Measurements from ENCODE around the gene GUCY2C.

DNA sequence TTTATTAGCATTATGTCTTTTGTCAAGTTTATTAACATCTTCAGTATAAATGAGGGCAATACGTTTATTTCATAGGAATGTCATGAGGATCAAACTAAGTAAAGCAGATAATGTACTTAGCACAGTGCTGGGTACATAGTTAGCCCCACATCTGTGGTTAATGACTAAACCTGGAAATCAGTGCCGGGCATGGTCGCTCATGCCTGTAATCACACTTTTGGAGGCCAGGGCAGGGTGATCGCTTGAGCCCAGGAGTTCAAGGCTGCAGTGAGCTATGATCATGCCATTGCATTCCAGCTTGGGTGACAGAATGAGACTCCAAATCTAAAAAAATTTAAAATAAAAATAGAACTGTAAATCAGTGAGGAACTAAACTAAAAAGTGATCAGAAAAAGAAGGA, 44.8 kb upstream of the GUCY2C start:
- TF ChIP-seq, protein P1, sequence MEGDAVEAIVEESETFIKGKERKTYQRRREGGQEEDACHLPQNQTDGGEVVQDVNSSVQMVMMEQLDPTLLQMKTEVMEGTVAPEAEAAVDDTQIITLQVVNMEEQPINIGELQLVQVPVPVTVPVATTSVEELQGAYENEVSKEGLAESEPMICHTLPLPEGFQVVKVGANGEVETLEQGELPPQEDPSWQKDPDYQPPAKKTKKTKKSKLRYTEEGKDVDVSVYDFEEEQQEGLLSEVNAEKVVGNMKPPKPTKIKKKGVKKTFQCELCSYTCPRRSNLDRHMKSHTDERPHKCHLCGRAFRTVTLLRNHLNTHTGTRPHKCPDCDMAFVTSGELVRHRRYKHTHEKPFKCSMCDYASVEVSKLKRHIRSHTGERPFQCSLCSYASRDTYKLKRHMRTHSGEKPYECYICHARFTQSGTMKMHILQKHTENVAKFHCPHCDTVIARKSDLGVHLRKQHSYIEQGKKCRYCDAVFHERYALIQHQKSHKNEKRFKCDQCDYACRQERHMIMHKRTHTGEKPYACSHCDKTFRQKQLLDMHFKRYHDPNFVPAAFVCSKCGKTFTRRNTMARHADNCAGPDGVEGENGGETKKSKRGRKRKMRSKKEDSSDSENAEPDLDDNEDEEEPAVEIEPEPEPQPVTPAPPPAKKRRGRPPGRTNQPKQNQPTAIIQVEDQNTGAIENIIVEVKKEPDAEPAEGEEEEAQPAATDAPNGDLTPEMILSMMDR (tag by site-specific recombination; IDR thresholded peaks at IDR 0.05): no peak
- TF ChIP-seq ZBTB17 (tag by site-specific recombination; IDR thresholded peaks at IDR 0.05) (no peak), ZNF623 (tag by site-specific recombination; IDR thresholded peaks at IDR 0.05) (no peak), ZNF571 (tag by site-specific recombination; IDR thresholded peaks at IDR 0.05) (no peak)
- TF ChIP-seq, protein P2, sequence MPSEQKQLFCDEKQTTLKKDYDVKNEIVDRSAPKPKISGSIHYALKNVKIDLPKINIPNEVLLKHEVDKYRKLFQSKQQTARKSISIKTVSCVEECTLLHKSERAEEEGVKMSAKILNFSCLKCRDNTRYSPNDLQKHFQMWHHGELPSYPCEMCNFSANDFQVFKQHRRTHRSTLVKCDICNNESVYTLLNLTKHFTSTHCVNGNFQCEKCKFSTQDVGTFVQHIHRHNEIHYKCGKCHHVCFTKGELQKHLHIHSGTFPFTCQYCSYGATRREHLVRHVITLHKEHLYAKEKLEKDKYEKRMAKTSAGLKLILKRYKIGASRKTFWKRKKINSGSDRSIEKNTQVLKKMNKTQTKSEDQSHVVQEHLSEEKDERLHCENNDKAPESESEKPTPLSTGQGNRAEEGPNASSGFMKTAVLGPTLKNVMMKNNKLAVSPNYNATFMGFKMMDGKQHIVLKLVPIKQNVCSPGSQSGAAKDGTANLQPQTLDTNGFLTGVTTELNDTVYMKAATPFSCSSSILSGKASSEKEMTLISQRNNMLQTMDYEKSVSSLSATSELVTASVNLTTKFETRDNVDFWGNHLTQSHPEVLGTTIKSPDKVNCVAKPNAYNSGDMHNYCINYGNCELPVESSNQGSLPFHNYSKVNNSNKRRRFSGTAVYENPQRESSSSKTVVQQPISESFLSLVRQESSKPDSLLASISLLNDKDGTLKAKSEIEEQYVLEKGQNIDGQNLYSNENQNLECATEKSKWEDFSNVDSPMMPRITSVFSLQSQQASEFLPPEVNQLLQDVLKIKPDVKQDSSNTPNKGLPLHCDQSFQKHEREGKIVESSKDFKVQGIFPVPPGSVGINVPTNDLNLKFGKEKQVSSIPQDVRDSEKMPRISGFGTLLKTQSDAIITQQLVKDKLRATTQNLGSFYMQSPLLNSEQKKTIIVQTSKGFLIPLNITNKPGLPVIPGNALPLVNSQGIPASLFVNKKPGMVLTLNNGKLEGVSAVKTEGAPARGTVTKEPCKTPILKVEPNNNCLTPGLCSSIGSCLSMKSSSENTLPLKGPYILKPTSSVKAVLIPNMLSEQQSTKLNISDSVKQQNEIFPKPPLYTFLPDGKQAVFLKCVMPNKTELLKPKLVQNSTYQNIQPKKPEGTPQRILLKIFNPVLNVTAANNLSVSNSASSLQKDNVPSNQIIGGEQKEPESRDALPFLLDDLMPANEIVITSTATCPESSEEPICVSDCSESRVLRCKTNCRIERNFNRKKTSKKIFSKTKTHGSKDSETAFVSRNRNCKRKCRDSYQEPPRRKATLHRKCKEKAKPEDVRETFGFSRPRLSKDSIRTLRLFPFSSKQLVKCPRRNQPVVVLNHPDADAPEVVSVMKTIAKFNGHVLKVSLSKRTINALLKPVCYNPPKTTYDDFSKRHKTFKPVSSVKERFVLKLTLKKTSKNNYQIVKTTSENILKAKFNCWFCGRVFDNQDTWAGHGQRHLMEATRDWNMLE (tag by site-specific recombination; conservative IDR thresholded peaks at IDR 0.05; ENCODE audit: low read depth): no peak
- TF ChIP-seq, protein P3, sequence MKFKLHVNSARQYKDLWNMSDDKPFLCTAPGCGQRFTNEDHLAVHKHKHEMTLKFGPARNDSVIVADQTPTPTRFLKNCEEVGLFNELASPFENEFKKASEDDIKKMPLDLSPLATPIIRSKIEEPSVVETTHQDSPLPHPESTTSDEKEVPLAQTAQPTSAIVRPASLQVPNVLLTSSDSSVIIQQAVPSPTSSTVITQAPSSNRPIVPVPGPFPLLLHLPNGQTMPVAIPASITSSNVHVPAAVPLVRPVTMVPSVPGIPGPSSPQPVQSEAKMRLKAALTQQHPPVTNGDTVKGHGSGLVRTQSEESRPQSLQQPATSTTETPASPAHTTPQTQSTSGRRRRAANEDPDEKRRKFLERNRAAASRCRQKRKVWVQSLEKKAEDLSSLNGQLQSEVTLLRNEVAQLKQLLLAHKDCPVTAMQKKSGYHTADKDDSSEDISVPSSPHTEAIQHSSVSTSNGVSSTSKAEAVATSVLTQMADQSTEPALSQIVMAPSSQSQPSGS (tag by site-specific recombination; IDR thresholded peaks at IDR 0.05; ENCODE audit: low read depth): no peak
- TF ChIP-seq, protein P4, sequence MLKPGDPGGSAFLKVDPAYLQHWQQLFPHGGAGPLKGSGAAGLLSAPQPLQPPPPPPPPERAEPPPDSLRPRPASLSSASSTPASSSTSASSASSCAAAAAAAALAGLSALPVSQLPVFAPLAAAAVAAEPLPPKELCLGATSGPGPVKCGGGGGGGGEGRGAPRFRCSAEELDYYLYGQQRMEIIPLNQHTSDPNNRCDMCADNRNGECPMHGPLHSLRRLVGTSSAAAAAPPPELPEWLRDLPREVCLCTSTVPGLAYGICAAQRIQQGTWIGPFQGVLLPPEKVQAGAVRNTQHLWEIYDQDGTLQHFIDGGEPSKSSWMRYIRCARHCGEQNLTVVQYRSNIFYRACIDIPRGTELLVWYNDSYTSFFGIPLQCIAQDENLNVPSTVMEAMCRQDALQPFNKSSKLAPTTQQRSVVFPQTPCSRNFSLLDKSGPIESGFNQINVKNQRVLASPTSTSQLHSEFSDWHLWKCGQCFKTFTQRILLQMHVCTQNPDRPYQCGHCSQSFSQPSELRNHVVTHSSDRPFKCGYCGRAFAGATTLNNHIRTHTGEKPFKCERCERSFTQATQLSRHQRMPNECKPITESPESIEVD (tag by site-specific recombination; IDR thresholded peaks at IDR 0.05): no peak
- TF ChIP-seq, protein P5, sequence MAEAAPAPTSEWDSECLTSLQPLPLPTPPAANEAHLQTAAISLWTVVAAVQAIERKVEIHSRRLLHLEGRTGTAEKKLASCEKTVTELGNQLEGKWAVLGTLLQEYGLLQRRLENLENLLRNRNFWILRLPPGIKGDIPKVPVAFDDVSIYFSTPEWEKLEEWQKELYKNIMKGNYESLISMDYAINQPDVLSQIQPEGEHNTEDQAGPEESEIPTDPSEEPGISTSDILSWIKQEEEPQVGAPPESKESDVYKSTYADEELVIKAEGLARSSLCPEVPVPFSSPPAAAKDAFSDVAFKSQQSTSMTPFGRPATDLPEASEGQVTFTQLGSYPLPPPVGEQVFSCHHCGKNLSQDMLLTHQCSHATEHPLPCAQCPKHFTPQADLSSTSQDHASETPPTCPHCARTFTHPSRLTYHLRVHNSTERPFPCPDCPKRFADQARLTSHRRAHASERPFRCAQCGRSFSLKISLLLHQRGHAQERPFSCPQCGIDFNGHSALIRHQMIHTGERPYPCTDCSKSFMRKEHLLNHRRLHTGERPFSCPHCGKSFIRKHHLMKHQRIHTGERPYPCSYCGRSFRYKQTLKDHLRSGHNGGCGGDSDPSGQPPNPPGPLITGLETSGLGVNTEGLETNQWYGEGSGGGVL (tag by site-specific recombination; IDR thresholded peaks at IDR 0.05): no peak
